ENCODE results near the gene GPC6.

- TF ChIP-seq CTCF (IDR thresholded peaks at IDR 0.05; ENCODE audit: insufficient read depth, low read length, poor library complexity, severe bottlenecking) (no peak), EZH2phosphoT487 (conservative IDR thresholded peaks at IDR 0.05; ENCODE audit: low read length) (no peak)
Observed at GRCh38 chr13:93751117-93751516, 524.5 kb downstream of the GPC6 start.
